Neuron (in vitro differentiated cells): ENCODE measurements around the gene C2CD2L.
A peak's percentile ranks its signal among the peaks of the same experiment; 100 is the strongest.
"Not testable (repeated sequence)": the region's sequence is repeated elsewhere in the genome, so short reads cannot be mapped to it uniquely, and the experiment has no call there.

Experiments used
- H2AFZ ChIP-seq: one replicate; pipeline ENCODE4 v1.6.1; 2013; ENCODE audit warnings: low read depth, mild to moderate bottlenecking, inconsistent platforms, low read length, moderate library complexity
- H3K27me3 ChIP-seq: one replicate; pipeline ENCODE4 v1.6.1; 2013; ENCODE audit warnings: low read length; ENCODE audit not compliant: insufficient read depth
- H3K36me3 ChIP-seq: one replicate; pipeline ENCODE4 v1.6.1; 2013; ENCODE audit warnings: low read length; ENCODE audit not compliant: insufficient read depth
- H3K4me1 ChIP-seq: one replicate; pipeline ENCODE4 v1.6.1; 2013; ENCODE audit warnings: low read length; ENCODE audit not compliant: insufficient read depth
- H3K4me3 ChIP-seq: 2 replicates; pipeline ENCODE4 v1.5.1; 2013; ENCODE audit warnings: mild to moderate bottlenecking, low read length, moderate library complexity
- H3K9me3 ChIP-seq: one replicate; pipeline ENCODE4 v1.6.1; 2013; ENCODE audit warnings: low read length

Gene C2CD2L

GRCh38 chr11:119126675-119127268 is 19.6 kb downstream of the C2CD2L start:
- H2AFZ ChIP-seq: no peak overlapping the region
- peaks cover 30% of the 10 kb centered on the region for H3K36me3 ChIP-seq
- H3K4me1 ChIP-seq: peaks cover 9% of the 10 kb centered on the region
- no peak overlapping the region for H3K4me3 ChIP-seq
- no peaks in the 10 kb centered on the region for H3K27me3 ChIP-seq
- no peaks in the 10 kb centered on the region for H3K9me3 ChIP-seq

GRCh38 chr11:119130662-119131061 is 23.5 kb downstream of the C2CD2L start:
- H3K36me3 ChIP-seq: peaks cover 44% of the 10 kb centered on the region
- H3K9me3 ChIP-seq: no peaks in the 10 kb centered on the region
- no peak overlapping the region for H2AFZ ChIP-seq
- H3K27me3 ChIP-seq: no peaks in the 10 kb centered on the region
- no peaks in the 10 kb centered on the region for H3K4me1 ChIP-seq
- H3K4me3 ChIP-seq: no peak overlapping the region

GRCh38 chr11:119134389-119134978 is 27.3 kb downstream of the C2CD2L start:
- Histone ChIP-seq H3K4me3 (no peak overlapping the region), H3K4me1 (no peaks in the 10 kb centered on the region), H2AFZ (no peak overlapping the region), H3K27me3 (no peaks in the 10 kb centered on the region), H3K9me3 (no peaks in the 10 kb centered on the region), H3K36me3 (peaks cover 34% of the 10 kb centered on the region)

- not testable (repeated sequence) for H3K36me3 ChIP-seq, H3K4me3 ChIP-seq, H3K4me1 ChIP-seq, H3K9me3 ChIP-seq, H2AFZ ChIP-seq, H3K27me3 ChIP-seq
These were observed 32.1 kb downstream of the C2CD2L start for GRCh38 chr11:119139276-119139675.

- H3K9me3 ChIP-seq: no peaks in the 10 kb centered on the region
- no peak overlapping the region for H3K4me3 ChIP-seq
- H2AFZ ChIP-seq: no peak overlapping the region
- peaks cover 9% of the 10 kb centered on the region for H3K4me1 ChIP-seq
- no peaks in the 10 kb centered on the region for H3K36me3 ChIP-seq
- peaks cover 25% of the 10 kb centered on the region for H3K27me3 ChIP-seq
These were observed 37.8 kb downstream of the C2CD2L start for GRCh38 chr11:119144825-119145486.

- H3K27me3 ChIP-seq: peaks cover 31% of the 10 kb centered on the region
- H3K9me3 ChIP-seq: no peaks in the 10 kb centered on the region
- no peaks in the 10 kb centered on the region for H3K36me3 ChIP-seq
- H2AFZ ChIP-seq: no peak overlapping the region
- peaks cover 10% of the 10 kb centered on the region for H3K4me1 ChIP-seq
- no peak overlapping the region for H3K4me3 ChIP-seq
These were observed 38.4 kb downstream of the C2CD2L start for GRCh38 chr11:119145551-119145950.

GRCh38 chr11:119147604-119148333 is 40.6 kb downstream of the C2CD2L start:
- Histone ChIP-seq H3K4me3 (no peak overlapping the region), H3K4me1 (peaks cover 10% of the 10 kb centered on the region), H3K36me3 (no peaks in the 10 kb centered on the region), H3K9me3 (no peaks in the 10 kb centered on the region), H3K27me3 (peaks cover 49% of the 10 kb centered on the region), H2AFZ (no peak overlapping the region)

- H3K36me3 ChIP-seq: no peaks in the 10 kb centered on the region
- peaks cover 52% of the 10 kb centered on the region for H3K27me3 ChIP-seq
- peaks cover 10% of the 10 kb centered on the region for H3K4me1 ChIP-seq
- H3K4me3 ChIP-seq: peak overlapping the region; percentile 47
- no peaks in the 10 kb centered on the region for H3K9me3 ChIP-seq
- H2AFZ ChIP-seq: peak overlapping the region; percentile 63
These were observed 41.5 kb downstream of the C2CD2L start for GRCh38 chr11:119148720-119149017.

- H3K4me1 ChIP-seq: peaks cover 10% of the 10 kb centered on the region
- H3K27me3 ChIP-seq: peaks cover 52% of the 10 kb centered on the region
- peak within 1 kb of the TSS; percentile 63 for H2AFZ ChIP-seq
- H3K4me3 ChIP-seq: peak within 1 kb of the TSS; percentile 47
- H3K9me3 ChIP-seq: no peaks in the 10 kb centered on the region
- H3K36me3 ChIP-seq: no peaks in the 10 kb centered on the region
These were observed 42.1 kb downstream of the C2CD2L start, which contains the start of gene ABCG4 for GRCh38 chr11:119149018-119149785. Gene ABCG4 (plus strand): TSS chr11:119149052. CDS start chr11:119149966, 914 bp downstream.

GRCh38 chr11:119149786-119150275 is 42.7 kb downstream of the C2CD2L start:
- Histone ChIP-seq H3K36me3 (no peaks in the 10 kb centered on the region), H3K27me3 (peaks cover 55% of the 10 kb centered on the region), H3K4me1 (peaks cover 10% of the 10 kb centered on the region), H3K4me3 (peak overlapping the region; percentile 47), H3K9me3 (no peaks in the 10 kb centered on the region), H2AFZ (peak overlapping the region; percentile 63)

- Histone ChIP-seq H2AFZ (no peak overlapping the region), H3K4me3 (no peak overlapping the region), H3K4me1 (peaks cover 10% of the 10 kb centered on the region), H3K27me3 (peaks cover 57% of the 10 kb centered on the region), H3K9me3 (no peaks in the 10 kb centered on the region), H3K36me3 (no peaks in the 10 kb centered on the region)
These were observed 44.9 kb downstream of the C2CD2L start for GRCh38 chr11:119152043-119152442.

- Histone ChIP-seq H2AFZ (no peak overlapping the region), H3K27me3 (peaks cover 57% of the 10 kb centered on the region), H3K36me3 (no peaks in the 10 kb centered on the region), H3K4me1 (peaks cover 10% of the 10 kb centered on the region), H3K4me3 (no peak overlapping the region), H3K9me3 (no peaks in the 10 kb centered on the region)
These were observed 45.5 kb downstream of the C2CD2L start for GRCh38 chr11:119152604-119153003.
